GM10847 (cell line): ENCODE results near the gene OLFM4.

ENCODE experiments used
- POLR2A ChIP-seq: IDR thresholded peaks from 2 replicates; pipeline ENCODE4 v1.6.1; 2011; ENCODE audit not compliant: insufficient read length; ENCODE audit errors: extremely low read depth

The OLFM4 gene

GRCh38 chr13:53045189-53045588, 16.6 kb downstream of the OLFM4 start:
- TF ChIP-seq POLR2A, result no peak

- no peak for TF ChIP-seq POLR2A
Measured at GRCh38 chr13:53048880-53049279, 20.3 kb downstream of the OLFM4 start.

- no peak for TF ChIP-seq POLR2A
Measured at GRCh38 chr13:53050151-53050550, 21.5 kb downstream of the OLFM4 start.

GRCh38 chr13:53052675-53053074, 24.1 kb downstream of the OLFM4 start:
- TF ChIP-seq POLR2A, result no peak

- TF ChIP-seq POLR2A, result no peak
Measured at GRCh38 chr13:53054569-53054968, 26.0 kb downstream of the OLFM4 start.

GRCh38 chr13:53058065-53058679, 29.6 kb downstream of the OLFM4 start:
- no peak for TF ChIP-seq POLR2A

GRCh38 chr13:53060840-53061490, 32.4 kb downstream of the OLFM4 start:
- no peak for TF ChIP-seq POLR2A

- no peak for TF ChIP-seq POLR2A
Measured at GRCh38 chr13:53064731-53065130, 36.1 kb downstream of the OLFM4 start.

GRCh38 chr13:53066411-53066810, 37.8 kb downstream of the OLFM4 start:
- no peak for TF ChIP-seq POLR2A

GRCh38 chr13:53068585-53069520, 40.2 kb downstream of the OLFM4 start:
- TF ChIP-seq POLR2A, result no peak

GRCh38 chr13:53069800-53070199, 41.2 kb downstream of the OLFM4 start:
- no peak for TF ChIP-seq POLR2A

- TF ChIP-seq POLR2A, result no peak
Measured at GRCh38 chr13:53073711-53074110, 45.1 kb downstream of the OLFM4 start.

GRCh38 chr13:53074114-53074513, 45.5 kb downstream of the OLFM4 start:
- TF ChIP-seq POLR2A, result no peak

GRCh38 chr13:53075356-53076041, 46.9 kb downstream of the OLFM4 start:
- TF ChIP-seq POLR2A, result no peak

- no peak for TF ChIP-seq POLR2A
Measured at GRCh38 chr13:53079691-53080090, 51.1 kb downstream of the OLFM4 start.
